HUES64 (cell line): ENCODE data around the gene HSPG2.

ENCODE experiments used
- H3K27ac ChIP-seq: 2 replicates; pipeline ENCODE4 v1.7.0; 2013; ENCODE audit warnings: low read depth, low read length, inconsistent platforms
- H3K27me3 ChIP-seq: 2 replicates; pipeline ENCODE4 v1.6.1; 2013; ENCODE audit warnings: mild to moderate bottlenecking, low read length; ENCODE audit not compliant: insufficient read depth
- H3K36me3 ChIP-seq: 2 replicates; pipeline ENCODE4 v1.6.1; 2013; ENCODE audit warnings: mild to moderate bottlenecking, low read length; ENCODE audit not compliant: insufficient read depth
- H3K4me1 ChIP-seq: 2 replicates; pipeline ENCODE4 v1.6.1; 2013; ENCODE audit warnings: mild to moderate bottlenecking, low read length, moderate library complexity; ENCODE audit not compliant: insufficient read depth
- H3K4me3 ChIP-seq: 2 replicates; pipeline ENCODE4 v1.5.1; 2013; ENCODE audit warnings: mild to moderate bottlenecking, low read length, moderate library complexity
- H3K9ac ChIP-seq: 2 replicates; pipeline ENCODE4 v1.6.1; 2013; ENCODE audit warnings: mild to moderate bottlenecking, low read depth, low read length
- H3K9me3 ChIP-seq: 2 replicates; pipeline ENCODE4 v1.6.1; 2013; ENCODE audit warnings: low read depth, low read length; ENCODE audit not compliant: insufficient read depth
- WGBS: fragments of 150-250, 120-280 bp; methylation state at CpG from one replicate; pipeline ENCODE4 v1.1.7; 2013; ENCODE audit warnings: missing lambda C conversion rate; 5-methylcytosine and 5-hydroxymethylcytosine counted together

The HSPG2 gene

GRCh38 chr1:21843208-21843607, 93.9 kb downstream of the HSPG2 start:
- H3K9me3 ChIP-seq = no peaks in the 10 kb centered on the region
- no peak overlapping the region for H3K9ac ChIP-seq
- H3K4me1 ChIP-seq = no peaks in the 10 kb centered on the region
- no peaks in the 10 kb centered on the region for H3K27me3 ChIP-seq
- H3K36me3 ChIP-seq = peaks cover 82% of the 10 kb centered on the region
- H3K27ac ChIP-seq = no peak overlapping the region
- no peak overlapping the region for H3K4me3 ChIP-seq
- 96% methylated on average over 13 of the region's 13 CpGs for WGBS

- WGBS = 95% methylated on average over 15 of the region's 15 CpGs
- Histone ChIP-seq H3K27ac (no peak overlapping the region), H3K4me1 (no peaks in the 10 kb centered on the region), H3K9ac (no peak overlapping the region), H3K36me3 (peaks cover 81% of the 10 kb centered on the region), H3K27me3 (no peaks in the 10 kb centered on the region), H3K9me3 (no peaks in the 10 kb centered on the region), H3K4me3 (no peak overlapping the region)
These were observed 94.4 kb downstream of the HSPG2 start for GRCh38 chr1:21842606-21843162.

GRCh38 chr1:21841852-21842466, 95.2 kb downstream of the HSPG2 start:
- no peak overlapping the region for H3K27ac ChIP-seq
- H3K9ac ChIP-seq = no peak overlapping the region
- H3K9me3 ChIP-seq = no peaks in the 10 kb centered on the region
- no peaks in the 10 kb centered on the region for H3K4me1 ChIP-seq
- H3K4me3 ChIP-seq = no peak overlapping the region
- peaks cover 79% of the 10 kb centered on the region for H3K36me3 ChIP-seq
- no peaks in the 10 kb centered on the region for H3K27me3 ChIP-seq
- WGBS = 92% methylated on average over 21 of the region's 21 CpGs

- Histone ChIP-seq H3K36me3 (peaks cover 78% of the 10 kb centered on the region), H3K9ac (no peak overlapping the region), H3K4me1 (no peaks in the 10 kb centered on the region), H3K9me3 (no peaks in the 10 kb centered on the region), H3K27ac (no peak overlapping the region), H3K4me3 (no peak overlapping the region), H3K27me3 (no peaks in the 10 kb centered on the region)
- WGBS = 96% methylated on average over 13 of the region's 13 CpGs
These were observed 96.1 kb downstream of the HSPG2 start for GRCh38 chr1:21840981-21841380.

- peaks cover 1% of the 10 kb centered on the region; the same call in 1 of the 2 replicates for H3K9me3 ChIP-seq
- H3K4me1 ChIP-seq = no peaks in the 10 kb centered on the region
- WGBS = 96% methylated on average over 19 of the region's 19 CpGs
- H3K27me3 ChIP-seq = no peaks in the 10 kb centered on the region
- H3K4me3 ChIP-seq = no peak overlapping the region
- no peak overlapping the region for H3K27ac ChIP-seq
- H3K9ac ChIP-seq = no peak overlapping the region
- H3K36me3 ChIP-seq = peaks cover 81% of the 10 kb centered on the region
These were observed 97.6 kb downstream of the HSPG2 start for GRCh38 chr1:21839337-21840037.

GRCh38 chr1:21838359-21839157, 98.6 kb downstream of the HSPG2 start:
- H3K9ac ChIP-seq = no peak overlapping the region
- 94% methylated on average over 23 of the region's 23 CpGs for WGBS
- H3K4me1 ChIP-seq = no peaks in the 10 kb centered on the region
- no peak overlapping the region for H3K4me3 ChIP-seq
- peaks cover 83% of the 10 kb centered on the region for H3K36me3 ChIP-seq
- H3K27me3 ChIP-seq = no peaks in the 10 kb centered on the region
- peaks cover 10% of the 10 kb centered on the region; the same call in 1 of the 2 replicates for H3K9me3 ChIP-seq
- H3K27ac ChIP-seq = no peak overlapping the region

GRCh38 chr1:21837476-21837875, 99.6 kb downstream of the HSPG2 start:
- Histone ChIP-seq H3K27ac (no peak overlapping the region), H3K36me3 (peaks cover 83% of the 10 kb centered on the region), H3K4me3 (no peak overlapping the region), H3K4me1 (no peaks in the 10 kb centered on the region), H3K9ac (no peak overlapping the region), H3K27me3 (no peaks in the 10 kb centered on the region), H3K9me3 (peaks cover 10% of the 10 kb centered on the region; the same call in 1 of the 2 replicates)
- 94% methylated on average over 10 of the region's 10 CpGs for WGBS

- WGBS = 95% methylated on average over 13 of the region's 13 CpGs
- peaks cover 83% of the 10 kb centered on the region for H3K36me3 ChIP-seq
These were observed 100.4 kb downstream of the HSPG2 start for GRCh38 chr1:21836729-21837128.

GRCh38 chr1:21836010-21836409, 101.1 kb downstream of the HSPG2 start:
- Histone ChIP-seq H3K27me3 (no peaks in the 10 kb centered on the region), H3K4me3 (no peak overlapping the region), H3K4me1 (no peaks in the 10 kb centered on the region), H3K27ac (no peak overlapping the region), H3K36me3 (peaks cover 83% of the 10 kb centered on the region), H3K9ac (no peak overlapping the region), H3K9me3 (peaks cover 10% of the 10 kb centered on the region; the same call in 1 of the 2 replicates)
- 100% methylated on average over 4 of the region's 4 CpGs for WGBS

More at GRCh38 chr1:21836729-21837128, 100.4 kb downstream of the HSPG2 start:
- Histone ChIP-seq H3K27me3 (no peaks in the 10 kb centered on the region), H3K4me1 (no peaks in the 10 kb centered on the region), H3K9ac (no peak overlapping the region), H3K4me3 (no peak overlapping the region), H3K27ac (no peak overlapping the region), H3K9me3 (peaks cover 10% of the 10 kb centered on the region; the same call in 1 of the 2 replicates)

GRCh38 chr1:21834666-21835065, 102.4 kb downstream of the HSPG2 start:
- Histone ChIP-seq H3K27ac (no peak overlapping the region), H3K4me3 (no peak overlapping the region), H3K4me1 (no peaks in the 10 kb centered on the region), H3K27me3 (no peaks in the 10 kb centered on the region), H3K36me3 (peaks cover 91% of the 10 kb centered on the region), H3K9ac (no peak overlapping the region), H3K9me3 (peaks cover 10% of the 10 kb centered on the region; the same call in 1 of the 2 replicates)
- 92% methylated on average over 16 of the region's 16 CpGs for WGBS

- Histone ChIP-seq H3K36me3 (peaks cover 91% of the 10 kb centered on the region), H3K9ac (no peak overlapping the region), H3K4me1 (no peaks in the 10 kb centered on the region), H3K27ac (no peak overlapping the region), H3K27me3 (no peaks in the 10 kb centered on the region), H3K9me3 (peaks cover 10% of the 10 kb centered on the region; the same call in 1 of the 2 replicates), H3K4me3 (no peak overlapping the region)
- WGBS = 96% methylated on average over 1 of the region's 1 CpG
These were observed 103.0 kb downstream of the HSPG2 start for GRCh38 chr1:21834094-21834493.
